GM19193 (cell line): ENCODE data around the gene ATXN2L.

Source experiments
- POLR2A ChIP-seq: IDR thresholded peaks from 4 replicates; pipeline ENCODE4 v1.6.1; 2011; ENCODE audit not compliant: insufficient read depth, insufficient read length; ENCODE audit errors: extremely low read depth

The ATXN2L gene

GRCh38 chr16:28878083-28878926 is 55.5 kb downstream of the ATXN2L start, which contains the start of gene ATP2A1:
ATP2A1 (plus strand) TSS chr16:28878488; CDS start chr16:28878672, 184 bp downstream.
- TF ChIP-seq POLR2A: no peak

- no peak for TF ChIP-seq POLR2A
These were observed 56.6 kb downstream of the ATXN2L start for GRCh38 chr16:28879261-28879840.

GRCh38 chr16:28879841-28880588 is 57.2 kb downstream of the ATXN2L start:
- TF ChIP-seq POLR2A: peak; percentile 70

GRCh38 chr16:28880589-28880915 is 57.8 kb downstream of the ATXN2L start:
- TF ChIP-seq POLR2A: no peak

GRCh38 chr16:28880955-28881354 is 58.2 kb downstream of the ATXN2L start:
- TF ChIP-seq POLR2A: no peak

- TF ChIP-seq POLR2A: no peak
These were observed 59.9 kb downstream of the ATXN2L start for GRCh38 chr16:28882551-28883160.

GRCh38 chr16:28883221-28883996 is 60.6 kb downstream of the ATXN2L start:
- TF ChIP-seq POLR2A: no peak

GRCh38 chr16:28884045-28884444 is 61.2 kb downstream of the ATXN2L start:
- TF ChIP-seq POLR2A: no peak
